PC-3 (cell line): Measurements from ENCODE around the gene RING1. TPM values are rescaled to one million over a fixed set of nuclear protein-coding genes. Genes with fewer than 3 reads are reported as not detected.
"Not testable (repeated sequence)": the region's sequence is repeated elsewhere in the genome, so short reads cannot be mapped to it uniquely, and the experiment has no call there.

Experiments used
- ATAC-seq: fragments of 200-7000 bp; cut with Tn5 transposase; 2 replicates; pipeline ENCODE4 v1.9.1; 2020; ENCODE audit warnings: mild to moderate bottlenecking, moderate library complexity
- BruUV-seq: library from RNA; stranded (reverse); fragments of 400-500 nt; replicated peaks from 2 replicates; lab custom pipeline; 2021; lab: Mats Ljungman, UMichigan
- CTCF ChIA-PET: fragments of 300-600 bp; sonication (Branson Sonifier 250); formaldehyde crosslinking; loops from one replicate; lab custom pipeline; 2022; ENCODE audit warnings: antibody characterized with exemption; lab: Charles Lee
- POLR2A ChIA-PET: fragments of 300-600 bp; sonication (Branson Sonifier 250); formaldehyde crosslinking; loops from one replicate; lab custom pipeline; 2022; ENCODE audit warnings: antibody characterized with exemption; ENCODE audit not compliant: unreplicated experiment; lab: Charles Lee
- DNase-seq: peaks from one replicate; pipeline ENCODE4 v3.0.0-alpha.2; 2015
- H2AFZ ChIP-seq: fragments of 300-600 bp; sonication (generic); 2 replicates; pipeline ENCODE4 v1.6.0; 2016; ENCODE audit warnings: antibody characterized with exemption, low read length
- H3F3A ChIP-seq: fragments of 300-600 bp; sonication (generic); one replicate; pipeline ENCODE4 v1.6.0; 2017; ENCODE audit warnings: antibody characterized with exemption, low read length, control low read depth, mild to moderate bottlenecking; ENCODE audit not compliant: unreplicated experiment
- H3K27ac ChIP-seq: fragments of 300-600 bp; sonication (generic); 2 replicates; pipeline ENCODE4 v1.5.1; 2016; ENCODE audit warnings: mild to moderate bottlenecking, low read length
- H3K27me3 ChIP-seq: fragments of 300-600 bp; sonication (generic); 2 replicates; pipeline ENCODE4 v1.6.1; 2016; ENCODE audit warnings: low read length, mixed read lengths
- H3K36me3 ChIP-seq: fragments of 300-600 bp; sonication (generic); 2 replicates; pipeline ENCODE4 v1.6.1; 2016; ENCODE audit warnings: low read depth, mixed run types, low read length, mixed read lengths
- H3K4me1 ChIP-seq: fragments of 300-600 bp; sonication (generic); 2 replicates; pipeline ENCODE4 v1.5.1; 2016; ENCODE audit warnings: low read length; ENCODE audit not compliant: insufficient read depth
- H3K4me2 ChIP-seq: fragments of 300-600 bp; sonication (generic); 2 replicates; pipeline ENCODE4 v1.6.0; 2016; ENCODE audit warnings: low read length
- H3K4me3 ChIP-seq: fragments of 300-600 bp; sonication (generic); 2 replicates; pipeline ENCODE4 v1.5.1; 2016; ENCODE audit warnings: mild to moderate bottlenecking, low read length, mixed read lengths
- H3K79me2 ChIP-seq: fragments of 300-600 bp; sonication (generic); 2 replicates; pipeline ENCODE4 v1.6.1; 2017; ENCODE audit warnings: low read length, mixed read lengths
- H3K9ac ChIP-seq: fragments of 300-600 bp; sonication (generic); 2 replicates; pipeline ENCODE4 v1.6.0; 2016; ENCODE audit warnings: mild to moderate bottlenecking, low read length
- H3K9me2 ChIP-seq: fragments of 300-600 bp; sonication (generic); replicated peaks from 2 replicates; pipeline ENCODE4 v1.6.1; 2016; ENCODE audit warnings: mixed run types, low read length, mixed read lengths
- H3K9me3 ChIP-seq: fragments of 300-600 bp; sonication (generic); 2 replicates; pipeline ENCODE4 v1.6.1; 2016; ENCODE audit warnings: low read length, mixed read lengths
- H4K20me1 ChIP-seq: fragments of 300-600 bp; sonication (generic); 2 replicates; pipeline ENCODE4 v1.6.1; 2016; ENCODE audit warnings: low read length, mixed read lengths
- CTCF ChIP-seq: fragments of 300-600 bp; sonication (generic); conservative IDR thresholded peaks from 2 replicates; pipeline ENCODE4 v1.5.1; 2017; ENCODE audit warnings: antibody characterized with exemption, low read depth, mild to moderate bottlenecking, low read length
- EZH2 ChIP-seq: fragments of 300-600 bp; sonication (generic); IDR thresholded peaks from one replicate; pipeline ENCODE4 v1.6.1; 2017; ENCODE audit warnings: antibody characterized with exemption, mild to moderate bottlenecking, low read length; ENCODE audit not compliant: unreplicated experiment
- EZH2phosphoT487 ChIP-seq: fragments of 300-600 bp; sonication (generic); IDR thresholded peaks from 2 replicates; pipeline ENCODE4 v1.6.1; 2018; ENCODE audit warnings: mild to moderate bottlenecking, antibody characterized with exemption, low read length, borderline replicate concordance
- intact Hi-C: fragments of 100-400 bp; cut with micrococcal nuclease; formaldehyde crosslinking; loops from 2 replicates; pipeline ENCODE4 v1.9.0; 2023
- total RNA-seq: library from RNA; depleted of rRNA; stranded (reverse); fragments of >200 nt; gene quantifications from 2 replicates; pipeline ENCODE4 v1.2.3, GENCODE V29; 2014

The RING1 gene
- total RNA-seq, 1 experiment from 2014 or later: 23.3 TPM

GRCh38 chr6:33217681-33218080, 9.4 kb downstream of the RING1 start:
- Histone ChIP-seq H3K27ac (no peak overlapping the region), H3K79me2 (no peaks in the 10 kb centered on the region), H3K4me2 (no peak overlapping the region), H3K9me3 (no peaks in the 10 kb centered on the region), H2AFZ (no peak overlapping the region), H3K36me3 (no peaks in the 10 kb centered on the region), H3F3A (no peaks in the 10 kb centered on the region), H3K9me2 (no peaks in the 10 kb centered on the region), H3K4me1 (no peaks in the 10 kb centered on the region), H3K4me3 (no peak overlapping the region), H3K27me3 (0 out of 2 replicates have a peak, but pooled peaks cover 3% of the 10 kb centered on the region), H4K20me1 (no peaks in the 10 kb centered on the region), H3K9ac (no peak overlapping the region)
- ATAC-seq (no peak), DNase-seq (no peak)
- no peak for TF ChIP-seq EZH2
- no peak for TF ChIP-seq EZH2phosphoT487
- no peak for TF ChIP-seq CTCF
- ChIA-PET POLR2A (no interaction called here), CTCF (no interaction called here)
- no TSS peak for BruUV-seq
- intact Hi-C loops: no loop called here

- H3K4me3 ChIP-seq, POLR2A ChIA-PET, DNase-seq, ATAC-seq, intact Hi-C loops, H3K27ac ChIP-seq, H3K36me3 ChIP-seq, H3K9me3 ChIP-seq, H3K9ac ChIP-seq, H3K9me2 ChIP-seq, BruUV-seq, H3K79me2 ChIP-seq, H3K4me1 ChIP-seq, H4K20me1 ChIP-seq, H3F3A ChIP-seq, H2AFZ ChIP-seq, H3K4me2 ChIP-seq: not testable (repeated sequence)
- CTCF ChIA-PET: interaction anchor here (0.6 kb wide), 1 partner anchor 359 kb away, joined by 3 read pairs; no protein-coding TSS in a partner anchor
- peaks cover 16% of the 10 kb centered on the region; the same call in 1 of the 2 replicates for H3K27me3 ChIP-seq
Measured at GRCh38 chr6:33226503-33227120, 18.3 kb downstream of the RING1 start.

- no peak overlapping the region for H3K9ac ChIP-seq
- H3K9me2 ChIP-seq: no peaks in the 10 kb centered on the region
- DNase-seq: no peak
- no peaks in the 10 kb centered on the region for H4K20me1 ChIP-seq
- CTCF ChIA-PET: no interaction called here
- no peak overlapping the region for H2AFZ ChIP-seq
- H3F3A ChIP-seq: no peaks in the 10 kb centered on the region
- ATAC-seq: no peak
- POLR2A ChIA-PET: no interaction called here
- H3K27ac ChIP-seq: no peak overlapping the region
- H3K9me3 ChIP-seq: no peaks in the 10 kb centered on the region
- H3K36me3 ChIP-seq: no peaks in the 10 kb centered on the region
- peaks cover 43% of the 10 kb centered on the region for H3K27me3 ChIP-seq
- H3K4me3 ChIP-seq: no peak overlapping the region
- TF ChIP-seq CTCF (no peak), EZH2 (no peak), EZH2phosphoT487 (no peak)
- H3K79me2 ChIP-seq: no peaks in the 10 kb centered on the region
- intact Hi-C loops: no loop called here
- no TSS peak for BruUV-seq
- no peak overlapping the region for H3K4me2 ChIP-seq
- no peaks in the 10 kb centered on the region for H3K4me1 ChIP-seq
Measured at GRCh38 chr6:33235221-33235634, 26.9 kb downstream of the RING1 start.
